ENCODE results near the gene ISL2. TPM values are rescaled to one million over a fixed set of nuclear protein-coding genes. Genes with fewer than 3 reads are reported as not detected.

ISL2 gene
- 2.5 and 2.9 TPM in 2 replicates for total RNA-seq (2014; rRNA removed; shearing (Covaris generic))

DNA sequence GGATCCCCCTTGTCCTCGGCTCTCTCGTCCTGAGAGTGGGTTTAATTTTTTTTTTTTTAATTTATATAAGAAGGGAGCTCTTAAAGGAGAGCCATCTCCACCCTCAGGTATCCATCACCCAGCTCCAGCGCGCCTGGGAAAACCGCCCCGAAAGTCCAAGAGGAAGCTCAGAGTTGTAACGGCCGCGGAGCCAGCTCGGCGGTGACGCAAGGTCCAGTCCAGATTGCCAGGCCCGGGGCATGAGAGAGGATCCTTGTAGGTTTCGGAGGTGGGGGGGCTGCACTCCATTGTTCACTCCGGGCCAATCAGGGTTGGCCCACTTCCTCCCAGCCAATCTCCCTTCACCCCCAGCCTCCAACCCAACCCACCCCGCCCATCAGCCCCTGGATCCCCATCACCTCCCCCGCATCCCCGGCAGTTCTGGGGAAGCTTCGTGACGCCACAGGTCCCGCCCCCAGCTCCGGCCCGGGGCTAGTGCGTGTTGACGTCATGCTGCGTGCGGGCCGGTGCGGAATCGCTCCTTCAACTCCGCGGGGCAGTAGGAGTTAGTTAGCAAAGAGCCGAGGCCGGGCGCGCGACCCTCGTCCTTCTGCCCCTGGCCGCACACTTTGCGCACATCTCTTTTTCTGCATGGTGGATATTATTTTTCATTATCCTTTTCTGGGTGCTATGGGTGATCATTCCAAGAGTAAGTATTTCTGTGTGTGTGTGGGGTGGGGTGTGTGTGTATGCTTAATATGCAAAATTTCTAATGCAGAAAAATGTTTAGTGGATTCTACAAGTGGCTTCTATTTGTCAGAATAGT, at the start of gene ISL2:
ISL2 (plus strand) TSS at position 520 of the 805 bp plus-strand sequence; CDS start at position 631, 111 bp downstream.

GRCh38 chr15:76311100-76311953, 25.2 kb upstream of the ISL2 start, which contains the start of gene ETFA:
TSS of gene ETFA (minus strand) at chr15:76311469. CDS start at chr15:76311388, 81 bp downstream.

Other genes starting within 250 kb of the ISL2 start
- 176 and 189 TPM in 2 replicates for gene ETFA, start 25.3 kb upstream of the ISL2 start, total RNA-seq (2014; rRNA removed; shearing (Covaris generic))

Measured in A375 (cell line).